Central memory CD8-positive, alpha-beta T cell (primary cell): ENCODE data around the gene CEACAM7.

ENCODE experiments used
- ATAC-seq: fragments of 150-1000 bp; cut with Tn5 transposase; replicated peaks from 2 replicates; pipeline ENCODE4 v1.10.0; 2022; ENCODE audit warnings: mild to moderate bottlenecking, moderate FRiP score, moderate number of reproducible peaks; ENCODE audit not compliant: poor library complexity, severe bottlenecking; ENCODE audit errors: extremely low read depth
- DNase-seq, 2 donors: peaks; one replicate each; pipeline ENCODE4 v3.0.0; 2021; ENCODE audit warnings: low spot score in 2 of 2
- H3K27ac Mint-ChIP-seq: one replicate; pipeline ENCODE4 v1.8.0; 2022; ENCODE audit warnings: low read depth, mild to moderate bottlenecking, moderate library complexity, mixed read lengths
- H3K27me3 Mint-ChIP-seq: one replicate; pipeline ENCODE4 v1.8.0; 2022; ENCODE audit warnings: mixed read lengths
- H3K36me3 Mint-ChIP-seq: one replicate; pipeline ENCODE4 v1.8.0; 2022; ENCODE audit warnings: mild to moderate bottlenecking, moderate library complexity, mixed read lengths; ENCODE audit not compliant: insufficient read depth
- H3K4me1 Mint-ChIP-seq: one replicate; pipeline ENCODE4 v1.8.0; 2022; ENCODE audit warnings: mixed read lengths
- H3K4me3 Mint-ChIP-seq: one replicate; pipeline ENCODE4 v1.8.0; 2022; ENCODE audit warnings: mild to moderate bottlenecking, moderate library complexity, mixed read lengths
- H3K9me3 Mint-ChIP-seq: one replicate; pipeline ENCODE4 v1.8.0; 2022; ENCODE audit warnings: mixed read lengths

Gene CEACAM7

GRCh38 chr19:41697198-41697855, 9.3 kb upstream of the CEACAM7 start:
- Mint-ChIP-seq H3K27me3 (peaks cover 96% of the 10 kb centered on the region), H3K4me1 (no peaks in the 10 kb centered on the region), H3K4me3 (no peak overlapping the region), H3K36me3 (peaks cover 2% of the 10 kb centered on the region), H3K27ac (no peak overlapping the region), H3K9me3 (no peaks in the 10 kb centered on the region)
- DNase-seq (no peak), ATAC-seq (no peak)

- no peak for ATAC-seq
- Mint-ChIP-seq H3K27me3 (peaks cover 98% of the 10 kb centered on the region), H3K36me3 (peaks cover 2% of the 10 kb centered on the region), H3K4me3 (no peak overlapping the region), H3K4me1 (no peaks in the 10 kb centered on the region), H3K27ac (no peak overlapping the region), H3K9me3 (no peaks in the 10 kb centered on the region)
- no peak for DNase-seq
Measured at GRCh38 chr19:41696402-41697197, 8.5 kb upstream of the CEACAM7 start.

- no peak for ATAC-seq
- H3K27me3 Mint-ChIP-seq: peaks cover 98% of the 10 kb centered on the region
Measured at GRCh38 chr19:41695745-41696144, 7.7 kb upstream of the CEACAM7 start.

GRCh38 chr19:41694831-41695635, 7.0 kb upstream of the CEACAM7 start:
- peaks cover 5% of the 10 kb centered on the region for H3K4me1 Mint-ChIP-seq
- H3K27ac Mint-ChIP-seq: no peak overlapping the region
- no peak overlapping the region for H3K4me3 Mint-ChIP-seq
- DNase-seq (no peak), ATAC-seq (no peak)
- H3K27me3 Mint-ChIP-seq: peaks cover 95% of the 10 kb centered on the region
- H3K36me3 Mint-ChIP-seq: peaks cover 2% of the 10 kb centered on the region
- no peaks in the 10 kb centered on the region for H3K9me3 Mint-ChIP-seq

More at GRCh38 chr19:41695745-41696144, 7.7 kb upstream of the CEACAM7 start:
- H3K9me3 Mint-ChIP-seq: no peaks in the 10 kb centered on the region
- H3K27ac Mint-ChIP-seq: no peak overlapping the region
- DNase-seq: no peak
- H3K36me3 Mint-ChIP-seq: peaks cover 2% of the 10 kb centered on the region
- peaks cover 5% of the 10 kb centered on the region for H3K4me1 Mint-ChIP-seq
- no peak overlapping the region for H3K4me3 Mint-ChIP-seq

- H3K27ac Mint-ChIP-seq: no peak overlapping the region
- H3K9me3 Mint-ChIP-seq: no peaks in the 10 kb centered on the region
- DNase-seq (no peak), ATAC-seq (no peak)
- H3K27me3 Mint-ChIP-seq: peaks cover 95% of the 10 kb centered on the region
- H3K4me1 Mint-ChIP-seq: peaks cover 5% of the 10 kb centered on the region
- H3K36me3 Mint-ChIP-seq: peaks cover 2% of the 10 kb centered on the region
- H3K4me3 Mint-ChIP-seq: no peak overlapping the region
Measured at GRCh38 chr19:41694196-41694595, 6.1 kb upstream of the CEACAM7 start.

- ATAC-seq (no peak), DNase-seq (no peak)
- Mint-ChIP-seq H3K27ac (no peak overlapping the region), H3K36me3 (peaks cover 2% of the 10 kb centered on the region), H3K4me3 (no peak overlapping the region), H3K9me3 (no peaks in the 10 kb centered on the region), H3K4me1 (peaks cover 5% of the 10 kb centered on the region), H3K27me3 (peaks cover 95% of the 10 kb centered on the region)
Measured at GRCh38 chr19:41691268-41691970, 3.3 kb upstream of the CEACAM7 start.

- no peak overlapping the region for H3K27ac Mint-ChIP-seq
- H3K36me3 Mint-ChIP-seq: peaks cover 2% of the 10 kb centered on the region
- ATAC-seq (no peak), DNase-seq (no peak)
- peaks cover 5% of the 10 kb centered on the region for H3K4me1 Mint-ChIP-seq
- H3K27me3 Mint-ChIP-seq: peaks cover 95% of the 10 kb centered on the region
- no peak overlapping the region for H3K4me3 Mint-ChIP-seq
- no peaks in the 10 kb centered on the region for H3K9me3 Mint-ChIP-seq
Measured at GRCh38 chr19:41690801-41691065, 2.7 kb upstream of the CEACAM7 start.

- H3K36me3 Mint-ChIP-seq: peaks cover 2% of the 10 kb centered on the region
- peaks cover 5% of the 10 kb centered on the region for H3K4me1 Mint-ChIP-seq
- DNase-seq (no peak), ATAC-seq (no peak)
- peaks cover 95% of the 10 kb centered on the region for H3K27me3 Mint-ChIP-seq
- no peak overlapping the region for H3K4me3 Mint-ChIP-seq
- H3K9me3 Mint-ChIP-seq: no peaks in the 10 kb centered on the region
- H3K27ac Mint-ChIP-seq: no peak overlapping the region
Measured at GRCh38 chr19:41689993-41690800, 2.1 kb upstream of the CEACAM7 start.

- ATAC-seq (no peak), DNase-seq (no peak)
- Mint-ChIP-seq H3K36me3 (no peaks in the 10 kb centered on the region), H3K27me3 (peaks cover 95% of the 10 kb centered on the region), H3K9me3 (no peaks in the 10 kb centered on the region), H3K4me3 (no peak overlapping the region), H3K27ac (no peak overlapping the region), H3K4me1 (peaks cover 5% of the 10 kb centered on the region)
Measured at GRCh38 chr19:41688687-41689086, 617 bp upstream of the CEACAM7 start.

GRCh38 chr19:41687419-41687818, 651 bp downstream of the CEACAM7 start:
- H3K36me3 Mint-ChIP-seq: no peaks in the 10 kb centered on the region
- DNase-seq (no peak), ATAC-seq (no peak)
- no peak overlapping the region for H3K27ac Mint-ChIP-seq
- no peaks in the 10 kb centered on the region for H3K9me3 Mint-ChIP-seq
- peaks cover 97% of the 10 kb centered on the region for H3K27me3 Mint-ChIP-seq
- H3K4me1 Mint-ChIP-seq: peaks cover 5% of the 10 kb centered on the region
- H3K4me3 Mint-ChIP-seq: no peak overlapping the region

- DNase-seq (no peak), ATAC-seq (no peak)
- Mint-ChIP-seq H3K27ac (no peak overlapping the region), H3K9me3 (no peaks in the 10 kb centered on the region), H3K27me3 (peaks cover 90% of the 10 kb centered on the region), H3K4me1 (no peaks in the 10 kb centered on the region), H3K4me3 (no peak overlapping the region), H3K36me3 (no peaks in the 10 kb centered on the region)
Measured at GRCh38 chr19:41682437-41682836, 5.6 kb downstream of the CEACAM7 start.

GRCh38 chr19:41671486-41671885, 16.6 kb downstream of the CEACAM7 start:
- no peak overlapping the region for H3K4me3 Mint-ChIP-seq
- DNase-seq: no peak
- H3K4me1 Mint-ChIP-seq: no peaks in the 10 kb centered on the region
- H3K27me3 Mint-ChIP-seq: peaks cover 84% of the 10 kb centered on the region
- H3K9me3 Mint-ChIP-seq: no peaks in the 10 kb centered on the region
- no peaks in the 10 kb centered on the region for H3K36me3 Mint-ChIP-seq
- ATAC-seq: no peak
- H3K27ac Mint-ChIP-seq: no peak overlapping the region
